ENCODE data around the gene NSD2.
A peak's percentile ranks its signal among the peaks of the same experiment; 100 is the strongest.
"Not testable (repeated sequence)": the region's sequence is repeated elsewhere in the genome, so short reads cannot be mapped to it uniquely, and the experiment has no call there.

NSD2 gene

GRCh38 chr4:1998296-1998695 is 127.1 kb downstream of the NSD2 start:
- 0 out of 2 replicates have a peak overlapping the region, but pooled peaks have one; percentile 18 for H3K27ac ChIP-seq
- no peak for TF ChIP-seq CTCF (IDR thresholded peaks at IDR 0.05)
- TF ChIP-seq ZFX (IDR thresholded peaks at IDR 0.05; ENCODE audit: borderline replicate concordance): no peak

- not testable (repeated sequence) for H3K27ac ChIP-seq
Measured at GRCh38 chr4:1999308-1999707, 128.1 kb downstream of the NSD2 start.

GRCh38 chr4:2003361-2003760 is 132.2 kb downstream of the NSD2 start:
- not testable (repeated sequence) for H3K27ac ChIP-seq

GRCh38 chr4:2006367-2006766 is 135.2 kb downstream of the NSD2 start:
- TF ChIP-seq CTCF (IDR thresholded peaks at IDR 0.05) (no peak), ZFX (IDR thresholded peaks at IDR 0.05; ENCODE audit: borderline replicate concordance) (no peak)
- no peak overlapping the region for H3K27ac ChIP-seq

GRCh38 chr4:2006956-2007653 is 135.9 kb downstream of the NSD2 start:
- H3K27ac ChIP-seq: no peak overlapping the region; the same call in 1 of the 2 replicates
- no peak for TF ChIP-seq ZFX (IDR thresholded peaks at IDR 0.05; ENCODE audit: borderline replicate concordance)
- TF ChIP-seq CTCF (IDR thresholded peaks at IDR 0.05): no peak

- TF ChIP-seq CTCF (IDR thresholded peaks at IDR 0.05): no peak
- H3K27ac ChIP-seq: peak overlapping the region; percentile 97
Measured at GRCh38 chr4:2007804-2008670, 136.8 kb downstream of the NSD2 start.

GRCh38 chr4:2008671-2008920 is 137.4 kb downstream of the NSD2 start:
- TF ChIP-seq ZFX (IDR thresholded peaks at IDR 0.05; ENCODE audit: borderline replicate concordance) (no peak), CTCF (IDR thresholded peaks at IDR 0.05) (no peak)
- peak overlapping the region; percentile 97 for H3K27ac ChIP-seq

GRCh38 chr4:2008921-2009650 is 137.9 kb downstream of the NSD2 start, which contains the start of gene NELFA:
NELFA (minus strand) TSS chr4:2008974; CDS start chr4:2008959, 15 bp downstream.
- TF ChIP-seq ZFX (IDR thresholded peaks at IDR 0.05; ENCODE audit: borderline replicate concordance) (no peak), CTCF (IDR thresholded peaks at IDR 0.05) (no peak)
- peak within 1 kb of the TSS; percentile 97 for H3K27ac ChIP-seq
